Thyroid gland (tissue), 4 donors: ENCODE measurements around the gene KLHL41. TPM values are rescaled to one million over a fixed set of nuclear protein-coding genes. Genes with fewer than 3 reads are reported as not detected.

Experiments used
- DNase-seq, 2 donors: peaks; one replicate each; pipeline ENCODE4 v3.0.0-alpha.2; 2019
- H3K27ac ChIP-seq, 3 donors: fragments of 200-600 bp; sonication (generic); 1 replicate in 2 of 3; 2 replicates in 1 of 3; pipeline ENCODE4 v1.5.1; 2016 to 2019; ENCODE audit warnings: mild to moderate bottlenecking in 1 of 3, moderate library complexity in 1 of 3
- H3K27me3 ChIP-seq: fragments of 200-600 bp; sonication (generic); one replicate; pipeline ENCODE4 v1.5.1; 2019
- H3K36me3 ChIP-seq, 2 donors: fragments of 200-600 bp; sonication (generic); one replicate each; pipeline ENCODE4 v1.5.1; 2016 to 2019
- H3K4me1 ChIP-seq, 2 donors: fragments of 200-600 bp; sonication (generic); one replicate each; pipeline ENCODE4 v1.5.1; 2017 to 2019
- H3K4me3 ChIP-seq, 3 donors: fragments of 200-600 bp; sonication (generic); replicated peaks in 1 of 3; 1 replicate in 2 of 3; 2 replicates in 1 of 3; pipeline ENCODE4 v1.5.1; 2016; ENCODE audit warnings: mild to moderate bottlenecking in 1 of 3
- H3K9me3 ChIP-seq: fragments of 200-600 bp; sonication (generic); one replicate; pipeline ENCODE4 v1.5.1; 2017
- POLR2A ChIP-seq, 2 donors: fragments of 450-650 bp; IDR thresholded peaks; one replicate each; pipeline ENCODE4 v1.6.1; 2017; ENCODE audit warnings: antibody characterized with exemption in 2 of 2, mild to moderate bottlenecking in 2 of 2, moderate library complexity in 1 of 2
- WGBS, 2 donors: methylation state at CpG; one replicate each; pipeline ENCODE4 v1.1.5; 2017; 5-methylcytosine and 5-hydroxymethylcytosine counted together
- intact Hi-C: fragments of 100-400 bp; cut with DNase I; formaldehyde crosslinking; loops from one replicate; pipeline ENCODE4 v1.15.1; 2023
- total RNA-seq, 4 donors: library from RNA; depleted of rRNA; stranded (reverse); fragments of >200 nt; gene quantifications; one replicate each; pipeline ENCODE4 v1.2.3, GENCODE V29; 2016
- TF ChIP-seq, protein P1 (sequence below), 6 experiments: fragments of 200-600 bp in 3 of 6; fragments of 450-650 bp in 3 of 6; sonication (generic) in 3 of 6; IDR thresholded peaks; one replicate each; pipeline ENCODE4 v1.5.1; 2016 to 2019; ENCODE audit warnings: antibody characterized with exemption in 6 of 6, mild to moderate bottlenecking in 2 of 6, inconsistent platforms in 1 of 6, moderate library complexity in 1 of 6

KLHL41 gene
- total RNA-seq, 4 donors from 2014 or later, result 1.9 to 4.9 (median 2.7) TPM

DNA sequence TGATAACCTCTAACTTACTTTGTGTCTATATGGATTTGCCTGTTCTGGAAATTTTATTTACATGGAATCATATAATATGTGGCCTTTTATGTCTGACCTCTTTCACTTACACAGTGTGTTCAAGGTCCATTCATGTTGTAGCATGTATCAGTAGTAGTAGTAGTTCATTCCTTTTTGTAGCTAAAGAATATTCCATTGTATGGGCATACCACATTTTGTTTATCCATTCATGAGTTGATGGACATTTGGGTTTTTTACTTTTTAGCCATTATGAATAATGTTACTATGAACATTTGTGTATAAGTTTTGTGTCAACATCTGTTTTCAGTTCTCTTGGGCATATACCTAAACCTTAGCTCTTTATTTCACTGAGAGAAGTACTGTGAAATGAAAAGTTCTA is 18.7 kb upstream of the KLHL41 start:
- no peak overlapping the region for H3K4me3 ChIP-seq
- intact Hi-C loops, result no loop called here
- no peaks in the 10 kb centered on the region for H3K9me3 ChIP-seq
- peaks cover 0 to 14% of the 10 kb centered on the region in 2 donors for H3K36me3 ChIP-seq
- TF ChIP-seq, protein P1, sequence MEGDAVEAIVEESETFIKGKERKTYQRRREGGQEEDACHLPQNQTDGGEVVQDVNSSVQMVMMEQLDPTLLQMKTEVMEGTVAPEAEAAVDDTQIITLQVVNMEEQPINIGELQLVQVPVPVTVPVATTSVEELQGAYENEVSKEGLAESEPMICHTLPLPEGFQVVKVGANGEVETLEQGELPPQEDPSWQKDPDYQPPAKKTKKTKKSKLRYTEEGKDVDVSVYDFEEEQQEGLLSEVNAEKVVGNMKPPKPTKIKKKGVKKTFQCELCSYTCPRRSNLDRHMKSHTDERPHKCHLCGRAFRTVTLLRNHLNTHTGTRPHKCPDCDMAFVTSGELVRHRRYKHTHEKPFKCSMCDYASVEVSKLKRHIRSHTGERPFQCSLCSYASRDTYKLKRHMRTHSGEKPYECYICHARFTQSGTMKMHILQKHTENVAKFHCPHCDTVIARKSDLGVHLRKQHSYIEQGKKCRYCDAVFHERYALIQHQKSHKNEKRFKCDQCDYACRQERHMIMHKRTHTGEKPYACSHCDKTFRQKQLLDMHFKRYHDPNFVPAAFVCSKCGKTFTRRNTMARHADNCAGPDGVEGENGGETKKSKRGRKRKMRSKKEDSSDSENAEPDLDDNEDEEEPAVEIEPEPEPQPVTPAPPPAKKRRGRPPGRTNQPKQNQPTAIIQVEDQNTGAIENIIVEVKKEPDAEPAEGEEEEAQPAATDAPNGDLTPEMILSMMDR (IDR thresholded peaks at IDR 0.05), result no peak
- TF ChIP-seq POLR2A (IDR thresholded peaks at IDR 0.05), result no peak
- no peak for DNase-seq
- no peaks in the 10 kb centered on the region for H3K4me1 ChIP-seq
- H3K27ac ChIP-seq, result no peak overlapping the region
- H3K27me3 ChIP-seq, result no peaks in the 10 kb centered on the region

DNA sequence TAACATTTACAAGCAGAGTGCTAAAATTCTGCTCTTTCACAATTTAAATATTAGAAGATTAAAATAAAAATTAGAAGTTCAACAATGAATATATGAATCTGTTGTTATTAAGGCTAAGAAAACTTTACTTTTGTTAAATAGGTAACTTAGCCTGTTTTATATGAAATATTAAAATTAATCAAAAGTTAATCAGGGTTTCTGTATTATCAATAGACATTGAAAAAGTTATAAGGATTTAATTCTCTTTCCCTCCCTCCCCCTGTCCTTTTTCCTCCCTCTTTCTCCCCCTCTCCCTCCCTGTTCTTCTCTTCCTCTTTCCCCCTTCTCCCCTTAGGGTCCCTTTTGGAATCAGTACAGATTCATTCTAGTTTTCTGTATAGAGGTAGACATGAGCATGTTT is 18.1 kb upstream of the KLHL41 start:
- Histone ChIP-seq H3K27ac (no peak overlapping the region), H3K27me3 (no peaks in the 10 kb centered on the region), H3K4me3 (no peak overlapping the region), H3K36me3 (peaks cover 0 to 14% of the 10 kb centered on the region in 2 donors), H3K9me3 (no peaks in the 10 kb centered on the region), H3K4me1 (no peaks in the 10 kb centered on the region)
- intact Hi-C loops, result no loop called here
- TF ChIP-seq, protein P1 (IDR thresholded peaks at IDR 0.05), result no peak
- no peak for DNase-seq

DNA sequence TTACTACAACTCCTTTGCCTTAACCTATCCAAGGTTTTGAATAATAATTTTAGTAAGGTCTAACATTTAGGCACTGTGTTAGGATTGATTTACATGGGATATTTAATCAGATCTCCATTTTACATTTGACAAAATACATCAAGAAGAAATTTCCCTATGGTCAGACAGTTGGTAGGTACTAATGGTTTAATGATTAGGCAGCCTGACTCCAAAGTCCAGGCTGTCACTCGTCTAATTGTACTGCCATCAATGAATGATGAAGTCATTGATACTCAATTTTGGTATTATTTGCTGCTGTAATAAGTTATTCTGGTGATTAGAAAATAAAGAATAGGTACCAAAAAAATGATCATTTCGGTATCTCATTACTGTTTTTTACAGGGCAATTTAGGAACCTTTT is 16.1 kb upstream of the KLHL41 start:
- H3K36me3 ChIP-seq, result peaks cover 0 to 9% of the 10 kb centered on the region in 2 donors

DNA sequence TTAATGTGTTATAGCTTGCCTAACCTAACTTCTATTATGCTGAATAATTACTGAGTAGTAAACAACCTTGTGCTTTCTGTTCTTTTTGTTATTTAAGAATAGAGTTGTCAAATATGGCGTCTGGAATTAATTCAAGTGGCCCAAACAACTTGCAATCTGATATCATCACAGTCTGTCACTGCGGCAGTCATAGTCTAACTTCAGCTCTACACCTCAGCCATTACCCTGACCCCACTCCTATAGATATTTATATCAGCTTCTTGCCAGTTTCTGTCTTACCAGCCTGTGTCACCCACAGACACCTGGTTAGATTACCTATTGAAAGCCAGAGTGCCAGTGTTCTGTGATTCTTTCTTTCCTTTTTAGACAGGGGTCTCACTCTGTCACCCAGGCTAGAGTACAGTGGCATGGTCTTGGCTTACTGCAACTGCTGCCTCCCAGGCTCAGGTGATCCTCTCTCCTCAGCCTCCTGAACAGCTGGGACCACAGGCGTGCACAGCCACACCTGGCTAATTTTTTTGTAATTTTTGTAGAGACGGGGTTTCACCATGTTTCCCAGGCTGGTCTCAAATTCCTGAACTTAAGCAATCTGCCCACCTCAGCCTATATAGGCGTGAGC is 14.1 kb upstream of the KLHL41 start:
- no peak overlapping the region for H3K27ac ChIP-seq
- DNase-seq, result no peak
- H3K27me3 ChIP-seq, result no peaks in the 10 kb centered on the region
- 95% methylated on average over 5 of the region's 5 CpGs for WGBS, 2 donors
- TF ChIP-seq, protein P1 (IDR thresholded peaks at IDR 0.05), result no peak
- no peak for TF ChIP-seq POLR2A (IDR thresholded peaks at IDR 0.05)
- H3K36me3 ChIP-seq, result peaks cover 3 to 4% of the 10 kb centered on the region in 2 donors
- no peaks in the 10 kb centered on the region for H3K4me1 ChIP-seq
- no peak overlapping the region for H3K4me3 ChIP-seq
- H3K9me3 ChIP-seq, result no peaks in the 10 kb centered on the region
- intact Hi-C loops, result no loop called here

More for the DNA sequence above, 16.1 kb upstream of the KLHL41 start:
- Histone ChIP-seq H3K27ac (no peak overlapping the region), H3K27me3 (no peaks in the 10 kb centered on the region), H3K9me3 (no peaks in the 10 kb centered on the region), H3K4me1 (no peaks in the 10 kb centered on the region), H3K4me3 (no peak overlapping the region)
- 95 to 99% methylated on average over 2 of the region's 2 CpGs for WGBS, 2 donors
- no peak for DNase-seq
- TF ChIP-seq POLR2A (IDR thresholded peaks at IDR 0.05), result no peak
- TF ChIP-seq, protein P1 (IDR thresholded peaks at IDR 0.05), result no peak
- intact Hi-C loops, result no loop called here

DNA sequence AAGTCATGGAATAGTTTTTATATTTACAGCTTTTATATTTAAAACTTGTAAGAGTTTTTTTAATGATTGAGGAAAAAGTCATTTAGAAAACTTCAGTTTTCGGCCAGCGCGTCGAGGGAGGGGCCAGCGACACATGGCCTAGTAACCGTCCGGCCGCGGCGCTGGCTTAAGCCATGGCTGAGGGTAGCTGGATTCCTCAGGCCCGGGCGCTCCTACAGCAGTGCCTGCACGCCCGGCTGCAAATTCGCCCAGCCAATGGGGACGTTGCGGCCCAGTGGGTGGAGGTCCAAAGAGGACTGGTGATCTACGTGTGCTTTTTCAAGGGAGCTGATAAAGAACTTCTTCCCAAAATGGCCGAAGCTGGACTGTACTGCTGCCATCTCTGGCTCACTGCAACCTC is 4.9 kb upstream of the KLHL41 start:
- Histone ChIP-seq H3K4me3 (no peak overlapping the region), H3K4me1 (no peaks in the 10 kb centered on the region), H3K27me3 (no peaks in the 10 kb centered on the region), H3K27ac (no peak overlapping the region), H3K36me3 (peaks cover 7 to 8% of the 10 kb centered on the region in 2 donors), H3K9me3 (no peaks in the 10 kb centered on the region)
- intact Hi-C loops, result no loop called here
- no peak for DNase-seq
- TF ChIP-seq POLR2A (IDR thresholded peaks at IDR 0.05), result no peak
- TF ChIP-seq, protein P1 (IDR thresholded peaks at IDR 0.05), result no peak
- whole genome bisulfite sequencing, 2 donors, result 96 to 97% methylated on average over 11 to 19 of the region's 19 CpGs
